ENCODE data around the gene FILIP1.

The FILIP1 gene

DNA sequence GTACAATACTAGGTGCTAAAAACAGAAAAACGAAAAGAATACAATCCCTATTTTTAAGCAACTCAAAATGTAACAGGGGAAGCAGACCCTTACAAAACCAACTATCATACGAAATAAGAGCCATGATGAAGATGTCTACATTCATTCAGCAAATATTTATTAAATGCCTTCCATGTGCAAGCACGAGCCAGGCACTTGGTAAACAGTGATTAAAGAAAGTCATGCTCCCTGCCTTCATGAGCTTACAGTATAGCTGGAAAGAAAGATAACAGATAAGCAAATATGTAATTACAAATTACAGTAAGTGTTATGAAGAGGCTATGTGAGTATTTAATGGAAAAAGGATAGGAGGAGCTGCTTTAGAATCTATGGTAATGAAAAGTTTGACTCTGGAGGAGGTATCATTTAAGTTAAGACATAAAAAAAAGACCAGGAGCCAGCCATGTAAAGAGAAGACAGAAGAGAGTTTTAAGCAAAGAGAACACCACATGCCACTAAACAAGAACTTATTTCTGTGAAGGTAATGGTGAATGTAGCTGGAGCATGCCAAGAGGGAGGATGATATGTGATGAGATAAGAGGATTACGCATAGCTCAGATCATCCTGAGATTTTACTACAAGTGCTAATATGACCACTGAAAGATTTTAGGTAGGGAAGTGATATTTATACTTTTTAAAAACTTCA, 230.7 kb downstream of the FILIP1 start:
- Histone ChIP-seq H3K27me3 (ENCODE audit: insufficient read depth, poor library complexity, severe bottlenecking) (no peaks in the 10 kb centered on the region), H3K27ac (replicated peaks) (no peak overlapping the region), H3K4me3 (replicated peaks; ENCODE audit: insufficient read depth, low read length) (no peak overlapping the region)
- TF ChIP-seq, protein P1, sequence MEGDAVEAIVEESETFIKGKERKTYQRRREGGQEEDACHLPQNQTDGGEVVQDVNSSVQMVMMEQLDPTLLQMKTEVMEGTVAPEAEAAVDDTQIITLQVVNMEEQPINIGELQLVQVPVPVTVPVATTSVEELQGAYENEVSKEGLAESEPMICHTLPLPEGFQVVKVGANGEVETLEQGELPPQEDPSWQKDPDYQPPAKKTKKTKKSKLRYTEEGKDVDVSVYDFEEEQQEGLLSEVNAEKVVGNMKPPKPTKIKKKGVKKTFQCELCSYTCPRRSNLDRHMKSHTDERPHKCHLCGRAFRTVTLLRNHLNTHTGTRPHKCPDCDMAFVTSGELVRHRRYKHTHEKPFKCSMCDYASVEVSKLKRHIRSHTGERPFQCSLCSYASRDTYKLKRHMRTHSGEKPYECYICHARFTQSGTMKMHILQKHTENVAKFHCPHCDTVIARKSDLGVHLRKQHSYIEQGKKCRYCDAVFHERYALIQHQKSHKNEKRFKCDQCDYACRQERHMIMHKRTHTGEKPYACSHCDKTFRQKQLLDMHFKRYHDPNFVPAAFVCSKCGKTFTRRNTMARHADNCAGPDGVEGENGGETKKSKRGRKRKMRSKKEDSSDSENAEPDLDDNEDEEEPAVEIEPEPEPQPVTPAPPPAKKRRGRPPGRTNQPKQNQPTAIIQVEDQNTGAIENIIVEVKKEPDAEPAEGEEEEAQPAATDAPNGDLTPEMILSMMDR (IDR thresholded peaks at IDR 0.05; ENCODE audit: insufficient read depth, low read length) = no peak
- TF ChIP-seq POLR2AphosphoS5 (IDR thresholded peaks at IDR 0.05; ENCODE audit: low read depth) (no peak), SPI1 (IDR thresholded peaks at IDR 0.05; ENCODE audit: borderline replicate concordance, low read depth) (no peak), GABPA (IDR thresholded peaks at IDR 0.05; ENCODE audit: low read depth) (no peak)
- TF ChIP-seq, protein P2, sequence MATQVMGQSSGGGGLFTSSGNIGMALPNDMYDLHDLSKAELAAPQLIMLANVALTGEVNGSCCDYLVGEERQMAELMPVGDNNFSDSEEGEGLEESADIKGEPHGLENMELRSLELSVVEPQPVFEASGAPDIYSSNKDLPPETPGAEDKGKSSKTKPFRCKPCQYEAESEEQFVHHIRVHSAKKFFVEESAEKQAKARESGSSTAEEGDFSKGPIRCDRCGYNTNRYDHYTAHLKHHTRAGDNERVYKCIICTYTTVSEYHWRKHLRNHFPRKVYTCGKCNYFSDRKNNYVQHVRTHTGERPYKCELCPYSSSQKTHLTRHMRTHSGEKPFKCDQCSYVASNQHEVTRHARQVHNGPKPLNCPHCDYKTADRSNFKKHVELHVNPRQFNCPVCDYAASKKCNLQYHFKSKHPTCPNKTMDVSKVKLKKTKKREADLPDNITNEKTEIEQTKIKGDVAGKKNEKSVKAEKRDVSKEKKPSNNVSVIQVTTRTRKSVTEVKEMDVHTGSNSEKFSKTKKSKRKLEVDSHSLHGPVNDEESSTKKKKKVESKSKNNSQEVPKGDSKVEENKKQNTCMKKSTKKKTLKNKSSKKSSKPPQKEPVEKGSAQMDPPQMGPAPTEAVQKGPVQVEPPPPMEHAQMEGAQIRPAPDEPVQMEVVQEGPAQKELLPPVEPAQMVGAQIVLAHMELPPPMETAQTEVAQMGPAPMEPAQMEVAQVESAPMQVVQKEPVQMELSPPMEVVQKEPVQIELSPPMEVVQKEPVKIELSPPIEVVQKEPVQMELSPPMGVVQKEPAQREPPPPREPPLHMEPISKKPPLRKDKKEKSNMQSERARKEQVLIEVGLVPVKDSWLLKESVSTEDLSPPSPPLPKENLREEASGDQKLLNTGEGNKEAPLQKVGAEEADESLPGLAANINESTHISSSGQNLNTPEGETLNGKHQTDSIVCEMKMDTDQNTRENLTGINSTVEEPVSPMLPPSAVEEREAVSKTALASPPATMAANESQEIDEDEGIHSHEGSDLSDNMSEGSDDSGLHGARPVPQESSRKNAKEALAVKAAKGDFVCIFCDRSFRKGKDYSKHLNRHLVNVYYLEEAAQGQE (IDR thresholded peaks at IDR 0.05; ENCODE audit: insufficient replicate concordance, low read depth) = no peak
- DNase-seq (ENCODE audit: low read depth in 1 of 2, low spot score in 1 of 2) = no peak

DNA sequence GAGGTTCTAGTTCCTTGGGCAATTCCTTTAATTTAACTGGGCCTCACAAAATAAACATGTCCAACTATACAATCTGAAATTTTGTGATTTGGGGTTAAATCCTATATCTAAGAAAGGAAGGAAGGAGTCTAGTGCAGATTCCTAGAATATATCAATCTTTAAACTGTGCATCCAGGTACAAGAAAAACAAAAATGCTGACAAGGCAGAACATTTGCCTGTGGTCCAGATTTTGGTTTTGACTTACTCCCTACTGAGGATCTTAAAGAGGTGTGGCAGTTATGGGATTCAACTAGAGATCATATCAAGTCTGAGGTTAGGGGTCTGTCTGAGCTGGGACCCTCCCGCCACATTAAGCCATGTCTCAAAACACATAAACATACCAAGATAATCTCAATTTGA, 232.3 kb downstream of the FILIP1 start:
- no peak for DNase-seq (ENCODE audit: low read depth in 1 of 2, low spot score in 1 of 2)
- TF ChIP-seq, protein P2 (IDR thresholded peaks at IDR 0.05; ENCODE audit: insufficient replicate concordance, low read depth) = no peak
- TF ChIP-seq, protein P1 (IDR thresholded peaks at IDR 0.05; ENCODE audit: insufficient read depth, low read length) = no peak
- no peak for TF ChIP-seq POLR2AphosphoS5 (IDR thresholded peaks at IDR 0.05; ENCODE audit: low read depth)
- TF ChIP-seq GABPA (IDR thresholded peaks at IDR 0.05; ENCODE audit: low read depth) = no peak
- TF ChIP-seq SPI1 (IDR thresholded peaks at IDR 0.05; ENCODE audit: borderline replicate concordance, low read depth) = no peak
- Histone ChIP-seq H3K4me3 (replicated peaks; ENCODE audit: insufficient read depth, low read length) (no peak overlapping the region), H3K27me3 (ENCODE audit: insufficient read depth, poor library complexity, severe bottlenecking) (no peaks in the 10 kb centered on the region), H3K27ac (replicated peaks) (no peak overlapping the region)

DNA sequence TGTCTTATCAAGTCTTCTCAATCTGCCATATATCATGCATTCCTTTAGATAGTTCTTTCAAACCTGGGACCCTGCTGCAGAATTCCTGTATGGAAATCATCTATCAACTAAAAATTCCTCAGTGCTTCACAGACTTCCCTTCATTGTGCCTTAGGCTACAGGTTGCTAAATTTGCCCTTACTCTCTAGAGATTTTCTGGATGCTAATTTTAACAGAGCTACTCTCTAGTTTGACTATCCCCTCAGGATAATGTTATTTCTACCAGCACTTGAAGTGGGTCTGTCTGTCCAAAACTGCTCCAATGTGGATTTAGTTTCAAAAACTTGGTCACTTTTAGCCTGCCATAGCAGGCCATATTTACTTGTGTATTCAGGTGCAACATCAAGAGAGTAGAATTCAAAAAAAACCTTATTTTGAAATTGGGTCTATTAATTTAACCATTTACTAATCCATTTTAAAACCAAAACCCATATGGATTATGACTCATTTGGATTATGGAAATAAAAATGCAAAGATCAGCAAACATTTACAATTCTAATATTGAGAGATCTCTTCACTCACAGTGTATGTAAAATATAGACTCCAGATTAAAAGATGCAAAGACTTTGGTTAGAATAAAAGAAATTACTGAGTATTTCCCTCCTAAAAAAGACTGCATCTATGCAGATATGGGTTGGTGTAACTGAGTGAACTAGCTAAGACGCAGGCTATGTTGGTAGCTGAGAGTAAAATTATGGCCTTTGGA, 236.1 kb downstream of the FILIP1 start:
- H3K27ac ChIP-seq (replicated peaks) = no peak overlapping the region
- H3K27me3 ChIP-seq (ENCODE audit: insufficient read depth, poor library complexity, severe bottlenecking) = no peaks in the 10 kb centered on the region
- no peak for TF ChIP-seq SPI1 (IDR thresholded peaks at IDR 0.05; ENCODE audit: borderline replicate concordance, low read depth)
- TF ChIP-seq, protein P2 (IDR thresholded peaks at IDR 0.05; ENCODE audit: insufficient replicate concordance, low read depth) = no peak
- TF ChIP-seq, protein P1 (IDR thresholded peaks at IDR 0.05; ENCODE audit: insufficient read depth, low read length) = no peak
- no peak for TF ChIP-seq GABPA (IDR thresholded peaks at IDR 0.05; ENCODE audit: low read depth)
- no peak for TF ChIP-seq POLR2AphosphoS5 (IDR thresholded peaks at IDR 0.05; ENCODE audit: low read depth)
- no peak for DNase-seq (ENCODE audit: low read depth in 1 of 2, low spot score in 1 of 2)
- H3K4me3 ChIP-seq (replicated peaks; ENCODE audit: insufficient read depth, low read length) = no peak overlapping the region

All from HL-60 (cell line).